Activated CD4-positive, alpha-beta T cell treated with anti-CD3 and anti-CD28 coated beads, Interleukin-2, amount 50 U/mL, for 24 hours (primary cell): ENCODE measurements around the gene HIVEP3.
"Not testable (repeated sequence)": the region's sequence is repeated elsewhere in the genome, so short reads cannot be mapped to it uniquely, and the experiment has no call there.

Experiments
- DNase-seq, 2 donors: peaks; one replicate each; pipeline ENCODE4 v3.0.0-alpha.2; 2020; ENCODE audit warnings: low read depth in 1 of 2, low spot score in 1 of 2

The HIVEP3 gene

DNA sequence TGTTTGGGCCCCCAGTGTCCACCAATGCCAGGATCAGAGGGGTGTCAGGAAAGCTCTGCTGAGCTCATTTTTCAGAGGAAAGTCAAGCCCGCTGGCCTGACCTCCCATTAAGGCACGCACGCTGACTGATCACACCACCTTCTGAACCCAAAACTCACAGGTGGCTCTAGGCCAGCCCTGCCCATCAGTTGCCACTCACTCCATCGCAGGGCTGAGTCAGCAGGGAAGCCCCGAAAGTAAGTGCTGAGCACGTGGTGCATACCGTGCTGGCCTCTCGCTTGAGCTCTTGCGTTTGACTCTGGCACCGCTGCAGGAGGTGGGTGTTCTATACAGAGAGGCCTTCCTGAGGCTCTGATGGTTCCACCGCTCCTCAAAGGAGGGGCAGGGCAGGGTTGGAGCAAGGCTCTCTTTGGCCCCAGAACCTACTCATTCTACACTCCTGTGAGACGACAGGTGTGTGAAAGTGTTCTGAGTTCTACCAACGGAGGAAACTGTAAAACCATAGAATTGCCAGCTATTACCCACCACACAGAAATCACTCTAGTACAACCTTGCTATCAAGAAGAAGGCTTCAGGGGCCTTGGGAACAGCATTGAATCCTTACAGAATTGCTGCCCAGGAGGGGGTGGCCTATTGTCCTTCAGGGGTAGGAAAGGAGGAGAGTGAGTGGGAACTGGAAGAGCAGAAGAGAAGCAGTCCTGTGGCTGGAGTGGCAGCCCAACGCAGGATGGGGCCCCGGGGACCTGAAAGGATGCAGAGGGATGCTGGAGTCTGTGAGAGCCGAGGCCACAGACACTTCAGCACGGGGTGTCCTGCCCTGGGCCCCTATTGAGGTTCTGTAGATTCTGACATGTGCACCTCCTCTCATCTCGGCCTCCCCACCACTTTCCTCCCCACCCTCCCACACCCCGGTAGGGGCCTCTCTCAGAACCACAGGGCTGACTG, 219.5 kb downstream of the HIVEP3 start:
- DNase-seq, result no peak

DNA sequence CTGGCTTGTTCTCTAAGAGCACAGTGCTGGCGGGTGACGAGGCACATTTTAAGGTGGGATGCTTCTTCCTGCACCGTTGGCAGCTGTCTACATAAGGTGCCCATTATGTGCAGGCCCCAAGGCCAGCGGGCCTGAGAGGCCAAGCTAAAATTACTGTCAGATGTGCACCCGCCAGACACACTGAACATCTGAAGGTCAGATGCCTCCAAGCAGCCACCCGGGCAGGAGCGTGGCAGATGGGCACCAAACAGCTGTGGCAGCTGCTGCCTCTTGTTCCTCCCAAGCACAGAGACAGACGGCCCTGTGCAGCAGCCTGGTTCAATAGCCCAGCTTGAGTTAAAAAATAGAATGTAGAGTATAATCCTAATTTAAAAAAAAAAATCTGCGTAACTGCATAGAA, 222.3 kb downstream of the HIVEP3 start:
- DNase-seq, result no peak

DNA sequence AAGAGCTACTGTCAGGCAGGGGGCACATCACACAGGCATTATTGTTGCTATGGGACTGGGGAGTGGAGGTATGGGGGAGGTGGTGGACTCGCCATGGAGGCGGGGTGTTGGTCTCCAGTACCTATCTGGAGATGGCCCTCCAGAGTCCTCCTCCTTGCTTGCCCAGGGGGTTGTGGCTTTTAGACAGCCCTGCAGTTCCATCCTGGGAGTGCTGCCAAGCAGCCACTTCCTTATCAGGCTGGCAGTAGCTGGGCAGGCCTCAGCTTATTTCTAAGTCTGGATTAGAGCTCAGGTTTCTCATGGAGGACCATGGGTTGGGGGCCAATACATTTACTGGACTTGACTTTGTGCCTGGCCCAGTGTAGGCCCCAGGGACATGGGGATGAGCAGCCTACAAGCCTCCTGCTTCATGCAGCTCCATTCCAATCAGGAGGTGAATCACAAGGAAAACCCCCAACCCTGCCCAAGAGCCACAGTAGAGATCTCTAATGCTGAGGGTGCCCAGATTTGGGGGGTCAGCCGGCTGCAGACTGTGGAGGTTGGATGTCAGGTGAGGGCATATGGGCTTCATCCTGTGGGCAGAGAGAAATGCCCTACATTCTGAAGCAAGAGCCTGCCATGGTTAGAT, 223.5 kb downstream of the HIVEP3 start:
- no peak for DNase-seq

DNA sequence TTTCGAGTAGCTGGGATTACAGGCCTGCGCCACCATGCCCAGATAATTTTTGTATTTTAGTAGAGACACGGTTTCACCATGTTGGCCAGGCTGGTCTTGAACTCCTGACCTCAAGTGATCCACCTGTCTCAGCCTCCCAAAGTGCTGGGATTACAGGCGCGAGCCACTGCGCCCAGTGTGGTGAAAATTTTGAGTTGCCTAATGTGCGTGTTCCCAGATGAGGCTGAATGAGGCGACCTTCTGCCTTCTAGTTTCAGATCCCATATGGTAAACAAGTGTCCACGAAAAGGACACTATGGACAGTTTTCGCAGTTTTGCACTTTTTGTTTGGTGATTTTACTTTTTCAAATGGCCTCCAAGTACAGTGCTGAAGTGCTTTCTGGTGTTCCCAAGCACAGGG, 226.8 kb downstream of the HIVEP3 start:
- not testable (repeated sequence) for DNase-seq

DNA sequence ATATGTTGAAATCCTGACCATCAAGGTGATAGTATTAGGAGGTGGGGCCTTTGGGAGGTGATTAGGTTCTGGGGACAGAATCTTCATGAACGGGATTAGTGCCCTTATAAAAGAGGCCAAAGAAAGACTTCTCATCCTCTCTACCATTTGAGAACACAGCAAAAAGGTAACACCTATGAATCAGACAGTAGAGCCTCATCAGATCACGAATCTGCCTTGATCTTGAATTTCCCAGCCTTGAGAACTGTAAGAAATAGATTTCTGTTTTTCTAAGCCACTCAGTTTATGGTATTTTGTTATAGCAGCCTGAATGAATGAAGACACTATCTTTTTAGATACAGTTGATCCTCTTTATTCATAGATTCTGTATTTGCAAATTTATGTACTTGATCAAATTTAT, 227.3 kb downstream of the HIVEP3 start:
- no peak for DNase-seq

DNA sequence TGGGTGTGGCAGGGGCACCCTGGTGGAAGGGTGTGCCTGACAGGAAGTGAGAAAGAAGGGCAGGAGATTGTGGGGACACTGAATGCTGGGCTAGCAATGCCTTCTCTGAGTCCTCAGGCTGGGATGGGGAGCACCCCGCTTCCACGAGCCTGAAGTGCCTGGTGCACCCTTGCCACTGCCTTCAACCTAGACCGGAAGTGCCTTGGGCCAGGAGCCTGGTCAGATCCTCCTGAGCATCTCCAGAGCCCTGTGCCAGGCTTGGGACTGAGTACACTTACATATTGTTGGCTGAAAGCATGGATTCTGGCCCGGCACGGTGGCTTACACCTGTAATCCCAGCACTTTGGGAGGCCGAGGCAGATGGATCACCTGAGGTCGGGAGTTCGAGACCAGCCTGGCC, 228.4 kb downstream of the HIVEP3 start:
- DNase-seq, result no peak

DNA sequence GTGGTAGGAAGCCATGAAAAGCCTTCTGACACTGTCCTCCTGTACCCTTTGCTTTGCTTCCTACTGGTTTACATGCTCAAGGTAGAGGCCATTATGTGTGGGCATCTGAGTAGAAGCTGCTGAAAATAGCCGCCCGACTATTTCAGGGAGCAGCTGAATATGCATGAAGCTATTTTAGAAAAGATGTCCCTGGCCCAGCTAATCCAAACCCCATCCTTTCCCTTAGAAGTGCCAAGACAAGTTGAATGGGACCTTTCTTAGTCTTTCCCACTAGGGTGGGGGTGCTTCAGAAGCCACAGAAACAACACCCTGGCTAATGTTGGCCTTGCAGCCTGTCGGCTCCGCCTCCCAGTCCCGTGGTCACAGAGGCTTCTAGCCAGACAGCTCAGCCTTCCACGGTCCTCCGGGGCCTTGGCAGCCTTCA, 229.2 kb downstream of the HIVEP3 start:
- DNase-seq, result no peak

DNA sequence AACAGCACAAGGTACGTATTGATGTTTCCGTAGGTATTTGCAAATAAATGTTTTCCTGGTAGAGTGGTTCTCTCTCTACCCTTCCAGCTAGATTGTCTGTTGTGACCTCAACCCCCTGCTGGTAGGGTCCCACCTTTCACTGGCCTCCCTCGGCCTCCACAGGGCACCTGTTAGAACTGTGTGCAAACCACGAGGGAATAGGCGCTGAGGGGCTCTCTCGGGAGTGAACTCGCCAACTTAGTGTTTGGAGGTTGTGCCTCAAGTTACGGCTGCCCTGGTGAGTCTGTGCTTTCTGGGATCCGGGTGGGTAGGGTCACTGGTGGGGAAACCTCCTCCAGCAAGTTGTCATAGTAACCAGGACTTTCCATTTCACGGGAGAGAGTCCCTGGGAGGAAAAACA, 229.6 kb downstream of the HIVEP3 start:
- DNase-seq, result no peak

DNA sequence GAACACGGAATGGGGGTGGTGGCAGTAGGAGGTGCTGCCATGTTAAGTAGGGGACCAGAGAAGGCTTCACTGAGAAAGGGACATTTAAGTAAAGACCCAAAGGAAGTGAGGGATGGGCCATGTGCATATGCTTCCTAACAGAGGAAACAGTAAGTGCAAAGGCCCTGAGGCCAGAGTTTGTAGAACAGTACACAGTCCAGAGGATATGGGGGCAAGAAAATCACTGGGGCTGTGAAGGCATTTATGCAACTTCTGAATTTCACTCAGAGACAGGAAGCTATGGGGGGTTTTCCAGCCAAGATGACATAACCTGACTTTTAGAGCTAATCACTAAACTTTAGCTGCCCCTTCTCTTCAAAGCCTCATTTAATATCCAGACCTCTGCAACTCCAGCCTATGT, 231.7 kb downstream of the HIVEP3 start:
- DNase-seq, result no peak

DNA sequence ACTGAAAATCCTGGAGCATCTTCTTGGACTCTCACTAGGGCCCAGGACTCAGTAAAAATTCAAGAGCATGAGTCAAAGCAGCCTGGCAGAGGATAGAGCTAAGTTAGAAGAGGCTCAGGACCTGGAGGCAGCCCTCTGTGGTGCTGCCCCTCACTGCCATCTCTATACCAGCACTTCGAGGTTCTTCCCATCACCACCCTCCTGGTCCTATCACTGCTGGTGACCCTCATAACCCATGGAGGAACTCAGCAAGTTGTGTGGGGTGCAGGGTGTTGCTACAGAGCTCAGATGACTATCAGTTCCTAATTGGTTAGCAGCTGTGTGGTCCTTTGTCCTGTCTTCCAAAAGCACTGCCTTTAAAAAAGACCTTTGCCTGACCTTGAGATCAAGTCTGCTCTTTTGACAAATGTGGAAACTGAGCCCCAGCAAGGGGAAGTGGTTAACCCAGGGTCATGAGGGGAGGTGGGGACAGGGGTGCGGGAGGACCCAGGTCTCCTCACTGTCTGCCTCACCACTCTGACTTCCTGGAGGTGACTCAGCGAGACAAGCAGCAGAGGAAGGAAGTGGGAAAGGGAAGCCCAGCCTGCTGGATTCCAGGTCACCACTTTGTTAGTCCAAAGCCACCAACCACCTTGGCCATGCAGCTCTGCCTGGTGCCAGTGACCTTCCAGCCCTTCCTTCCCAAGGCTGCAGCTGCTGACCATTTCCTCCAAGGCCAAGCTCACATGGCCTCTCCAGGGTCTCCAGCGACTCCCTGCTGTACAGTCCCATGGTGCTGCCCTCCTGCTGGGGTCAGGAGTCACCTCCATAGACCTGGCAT, 234.8 kb downstream of the HIVEP3 start:
- DNase-seq, result no peak

DNA sequence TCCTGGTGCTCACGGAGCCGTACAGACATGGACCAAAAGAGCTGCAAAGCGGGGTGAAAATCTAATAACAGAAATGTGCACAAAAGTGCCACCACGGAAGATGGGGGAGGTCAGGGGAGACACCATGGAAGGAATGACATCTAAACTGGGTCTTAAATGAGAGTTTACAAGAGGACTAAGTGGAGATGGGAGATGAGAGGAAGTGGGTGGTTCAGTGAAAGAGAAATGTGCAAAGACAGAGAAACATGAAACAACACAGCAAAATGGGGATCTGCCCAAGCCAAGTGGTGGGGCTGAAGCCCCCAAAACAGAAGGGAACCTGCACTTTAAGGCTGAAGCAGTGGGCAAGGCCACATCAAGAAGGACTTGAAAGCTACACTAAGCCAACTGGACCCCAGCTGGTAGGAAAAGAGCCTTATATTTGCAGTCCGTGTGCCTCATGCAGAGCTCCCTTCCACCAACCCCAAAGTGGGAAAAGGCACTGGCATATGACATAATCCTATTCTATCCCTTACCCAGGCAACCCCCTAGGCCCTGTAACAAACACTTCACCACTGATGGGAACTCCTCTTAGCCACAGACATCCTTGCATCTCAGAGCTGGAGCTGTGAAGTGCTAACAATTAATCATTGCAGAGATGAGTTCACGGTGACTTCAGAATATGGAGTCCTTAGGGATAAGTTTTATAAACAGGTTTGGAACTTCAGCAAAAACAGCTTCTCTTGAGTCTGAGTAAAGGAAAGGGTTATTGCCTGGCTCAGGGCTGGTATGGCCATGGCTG, 235.7 kb downstream of the HIVEP3 start:
- DNase-seq, result no peak

DNA sequence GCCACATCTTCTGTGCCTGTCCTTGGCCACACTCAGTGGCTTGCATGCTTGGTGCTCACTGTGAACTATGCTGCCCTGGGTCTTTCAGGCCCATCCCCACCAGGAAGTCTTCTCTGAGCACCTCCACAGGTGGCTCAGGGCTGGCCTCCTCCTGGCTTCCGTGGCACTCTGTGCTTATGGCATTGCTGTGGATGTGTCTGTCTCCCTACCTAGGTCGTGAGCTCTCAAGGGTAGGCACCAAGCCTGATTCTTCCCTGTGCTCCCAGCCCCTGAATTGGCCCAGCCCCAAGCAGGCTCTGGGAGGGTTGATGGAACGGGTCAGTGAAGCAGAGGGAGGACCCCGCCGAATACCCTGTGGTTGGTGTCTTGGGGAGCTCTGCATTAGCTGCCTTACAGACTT, 236.6 kb downstream of the HIVEP3 start:
- no peak for DNase-seq

DNA sequence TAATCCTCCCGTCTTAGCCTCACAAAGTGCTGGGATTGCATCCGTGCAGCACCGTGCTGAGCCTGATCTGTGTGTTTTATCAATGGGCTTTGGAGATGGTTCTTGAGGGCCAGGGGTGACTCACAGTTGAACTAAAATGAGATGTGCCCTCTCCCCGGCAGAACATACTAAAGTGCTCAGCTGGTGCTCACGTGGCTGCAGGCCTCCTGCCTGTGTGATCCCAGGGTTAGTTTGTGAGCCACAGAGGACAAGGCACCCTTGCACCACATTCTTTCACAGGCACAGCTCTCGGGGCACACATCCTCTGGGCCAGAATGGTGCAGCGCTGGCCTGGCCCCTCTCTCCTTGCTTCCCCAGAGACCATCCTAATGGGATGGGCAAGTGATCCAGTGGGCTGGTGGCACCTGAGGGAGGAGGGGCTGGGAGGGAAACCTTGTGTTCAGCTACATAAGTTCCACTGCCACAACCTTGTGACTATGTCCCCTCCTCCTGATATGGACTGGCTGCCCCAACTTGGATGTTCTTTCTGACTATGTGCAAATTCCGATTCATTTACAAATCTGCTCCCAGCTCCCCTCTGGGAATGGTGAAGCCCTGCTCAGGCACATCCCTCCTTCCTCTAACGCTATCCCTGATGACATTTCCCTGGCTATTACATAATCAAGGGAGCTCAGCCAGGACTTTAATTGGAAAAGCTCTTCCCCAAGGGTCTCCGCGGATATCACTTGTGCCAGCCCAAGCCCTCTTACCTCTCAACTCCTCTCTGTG, 237.2 kb downstream of the HIVEP3 start:
- DNase-seq, result no peak

DNA sequence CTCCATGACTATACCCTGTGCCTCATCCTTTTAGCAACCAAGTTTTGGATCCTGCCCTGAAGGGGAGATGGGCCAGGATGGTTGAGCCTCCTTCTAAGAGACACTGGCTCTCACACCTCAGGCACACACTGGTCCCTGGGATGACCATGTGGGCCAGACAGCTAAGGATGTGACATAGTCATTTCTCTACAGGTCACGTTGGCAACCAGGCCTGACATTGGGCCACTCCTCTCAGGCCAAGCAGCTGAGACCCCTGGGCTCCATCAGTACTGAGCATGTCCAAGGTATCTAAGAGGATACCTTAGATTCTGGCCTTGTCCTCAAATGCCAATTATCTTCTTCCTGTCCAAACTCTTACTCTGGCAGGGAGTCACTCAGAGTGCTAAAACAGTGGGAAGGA, 238.7 kb downstream of the HIVEP3 start:
- DNase-seq, result no peak

DNA sequence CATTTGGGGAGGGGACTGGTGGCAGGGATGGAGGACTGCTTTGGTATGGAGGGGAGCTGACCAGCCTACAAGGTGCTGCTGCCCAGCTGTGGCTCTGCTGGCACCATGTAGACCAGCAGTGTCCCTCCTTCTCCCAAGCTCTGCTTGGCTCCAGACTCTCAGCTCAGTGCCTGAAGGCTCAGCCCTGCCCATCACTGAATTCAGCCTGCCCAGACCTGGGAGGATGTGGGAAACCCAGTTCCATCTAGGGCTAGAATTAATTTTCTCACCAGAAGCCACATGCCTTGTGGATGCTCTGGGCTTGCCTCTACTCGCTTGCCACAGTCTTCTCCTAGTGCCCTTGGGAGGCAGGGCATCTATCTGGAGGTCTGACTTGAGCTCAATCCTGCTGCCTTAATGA, 239.2 kb downstream of the HIVEP3 start:
- no peak for DNase-seq

DNA sequence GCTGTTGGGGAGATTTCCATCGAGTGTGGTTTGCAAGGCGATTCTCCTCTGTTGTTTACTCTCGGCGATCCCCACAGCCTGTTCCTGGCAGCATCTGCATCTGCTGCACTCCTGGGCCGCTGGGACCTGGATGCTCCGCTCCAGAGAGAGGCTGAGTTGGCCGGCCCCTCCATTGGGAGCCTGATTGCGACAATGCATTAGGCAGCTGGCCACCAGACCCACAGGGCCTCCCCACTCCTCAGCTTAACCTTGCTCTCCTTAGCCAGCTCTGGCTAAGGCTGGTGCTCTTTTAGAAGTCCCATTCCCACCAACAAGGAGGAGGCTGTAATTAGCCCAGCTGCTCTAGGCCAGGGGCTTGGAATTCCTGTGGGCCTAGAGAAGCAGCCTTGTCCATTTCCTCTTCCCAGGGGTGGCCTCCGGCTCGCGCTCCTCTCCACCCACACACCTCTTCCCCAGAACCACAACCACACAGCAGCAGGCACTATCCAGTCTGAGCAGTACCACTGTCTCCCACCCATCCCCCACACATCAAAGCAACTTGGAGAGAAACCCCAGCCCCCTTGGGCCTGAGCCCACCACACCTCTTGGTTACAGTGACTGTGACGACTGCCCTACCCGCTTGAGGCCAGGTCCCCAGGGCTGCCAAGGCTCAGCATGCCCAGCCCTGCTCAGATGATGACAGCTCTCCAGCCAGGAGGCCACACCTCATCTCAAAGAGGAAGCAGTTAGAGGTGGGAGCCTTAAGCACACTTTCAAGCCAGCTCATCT, 240.4 kb downstream of the HIVEP3 start:
- DNase-seq, result no peak

DNA sequence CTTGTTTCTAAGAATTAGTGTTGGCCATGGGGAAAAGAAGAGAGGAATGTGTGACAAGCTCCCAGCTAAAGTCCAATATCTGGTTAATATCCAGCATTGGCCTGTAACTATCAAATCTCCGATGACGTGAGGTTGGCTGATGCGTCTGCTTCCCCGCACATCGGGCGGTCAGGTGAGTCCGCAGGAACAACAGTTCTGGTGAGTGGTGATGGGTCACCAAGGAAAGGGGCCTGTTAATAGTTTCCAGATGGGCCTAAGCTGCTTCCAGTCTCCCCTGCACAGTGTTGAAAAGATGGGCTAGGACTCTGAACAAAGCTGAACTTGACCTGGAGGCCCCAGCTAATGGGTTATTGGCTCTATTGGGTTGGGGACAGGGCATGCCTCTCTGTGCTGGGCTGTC, 241.1 kb downstream of the HIVEP3 start:
- DNase-seq, result no peak

DNA sequence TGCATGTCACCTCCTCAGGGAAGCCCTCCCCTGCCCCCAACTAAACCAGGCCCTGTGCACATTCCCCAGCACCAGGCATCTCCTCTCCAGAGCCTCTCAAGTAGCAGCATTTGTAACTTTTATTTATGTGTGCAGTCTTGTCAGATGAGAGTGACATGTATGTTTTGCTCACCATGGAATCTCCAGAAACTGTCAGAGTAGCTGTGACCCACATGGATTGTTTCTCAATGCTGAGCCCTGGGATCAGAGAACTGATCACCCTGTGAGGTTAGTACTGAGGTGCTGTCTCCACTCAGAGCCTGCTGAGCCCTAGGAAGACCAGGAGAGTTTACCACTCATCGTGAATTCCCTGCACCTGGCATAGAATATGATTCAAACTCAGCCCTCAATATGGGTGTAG, 243.3 kb downstream of the HIVEP3 start:
- no peak for DNase-seq

DNA sequence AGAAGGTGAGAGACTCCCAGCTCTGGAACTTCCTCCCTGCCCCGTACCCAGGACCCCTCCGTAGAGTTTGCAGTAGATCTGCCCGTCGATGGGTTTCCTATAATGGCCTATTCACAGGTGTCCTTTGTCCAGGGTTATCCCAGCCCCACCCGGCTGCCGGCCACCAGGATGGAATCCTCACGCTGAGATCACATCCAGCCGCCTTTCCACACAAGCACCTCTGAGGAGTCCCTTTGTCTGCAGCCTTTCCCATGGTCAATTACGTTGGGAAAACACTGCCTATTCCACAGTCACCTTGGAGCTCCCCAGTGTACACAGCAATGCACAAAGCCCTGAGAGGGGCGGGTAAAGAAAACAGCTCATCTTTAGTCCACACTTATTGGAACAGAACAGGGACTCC, 244.2 kb downstream of the HIVEP3 start:
- DNase-seq, result no peak

DNA sequence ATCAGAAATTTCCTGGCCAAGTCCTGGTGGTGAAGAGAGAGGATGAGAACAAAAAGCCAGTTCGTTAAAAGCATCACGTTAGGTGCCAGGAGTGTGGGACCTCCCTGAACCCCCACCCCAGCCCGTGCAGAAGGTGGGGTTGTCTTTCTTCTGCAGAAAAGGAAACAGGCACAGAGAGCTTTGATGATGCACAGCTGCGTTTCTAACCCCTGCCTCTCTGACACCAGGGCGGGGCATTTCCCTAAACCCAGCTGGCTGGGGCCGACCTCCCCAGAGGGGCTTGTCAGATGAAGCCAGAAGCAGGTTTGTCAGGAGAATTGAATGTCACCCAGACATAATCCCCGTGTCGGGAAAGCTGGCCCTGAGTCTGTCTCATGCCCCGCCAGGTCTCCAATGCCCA, 244.9 kb downstream of the HIVEP3 start:
- DNase-seq, result no peak
